ENCODE measurements around the gene PALLD.
"Not testable (repeated sequence)": the region's sequence is repeated elsewhere in the genome, so short reads cannot be mapped to it uniquely, and the experiment has no call there.

Gene PALLD

GRCh38 chr4:168931215-168931650 lies 434.4 kb downstream of the PALLD start:
- DNase-seq (ENCODE audit: low read depth in 4 of 4, low spot score in 1 of 4) = no peak

DNA sequence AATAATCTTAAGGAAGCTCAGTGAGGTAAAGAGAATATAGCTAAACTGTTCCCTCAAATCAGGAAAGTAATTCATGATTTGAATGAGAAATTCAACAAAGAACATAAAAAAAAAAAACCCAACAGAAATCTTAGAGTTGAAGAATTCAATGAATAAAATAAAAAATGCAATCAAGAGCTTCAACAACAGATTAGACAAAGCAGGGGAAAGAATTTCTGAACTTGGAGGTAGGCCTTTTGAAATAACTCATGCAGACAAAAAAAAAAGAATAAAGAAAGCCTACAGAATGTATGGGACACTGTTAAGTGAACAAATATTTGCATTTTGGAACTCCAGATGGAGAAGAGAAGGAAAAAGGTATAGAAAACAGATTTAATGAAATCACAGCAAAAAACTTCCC lies 435.3 kb downstream of the PALLD start:
- no peak for DNase-seq (ENCODE audit: low read depth in 4 of 4, low spot score in 1 of 4)

GRCh38 chr4:168933423-168933822 lies 436.6 kb downstream of the PALLD start:
- no peak for DNase-seq (ENCODE audit: low read depth in 4 of 4, low spot score in 1 of 4)

DNA sequence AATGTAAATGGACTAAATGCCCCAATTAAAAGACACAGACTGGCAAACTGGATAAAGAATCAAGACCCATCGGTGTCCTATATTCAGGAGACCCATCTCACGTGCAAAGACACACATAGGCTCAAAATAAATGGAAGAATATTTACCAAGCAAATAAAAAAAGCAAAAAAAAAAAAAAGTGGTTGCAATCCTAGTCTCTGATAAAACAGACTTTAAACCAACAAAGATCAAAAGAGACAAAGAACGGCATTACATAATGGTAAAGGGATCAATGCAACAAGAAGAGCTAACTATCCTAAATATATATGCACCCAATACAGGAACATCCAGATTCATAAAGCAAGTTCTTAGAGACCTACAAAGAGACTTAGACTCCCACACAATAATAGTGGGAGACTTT lies 440.6 kb downstream of the PALLD start:
- not testable (repeated sequence) for DNase-seq (ENCODE audit: low read depth in 4 of 4, low spot score in 1 of 4)

GRCh38 chr4:168942985-168943384 lies 446.1 kb downstream of the PALLD start:
- no peak for DNase-seq (ENCODE audit: low read depth in 4 of 4, low spot score in 1 of 4)

DNA sequence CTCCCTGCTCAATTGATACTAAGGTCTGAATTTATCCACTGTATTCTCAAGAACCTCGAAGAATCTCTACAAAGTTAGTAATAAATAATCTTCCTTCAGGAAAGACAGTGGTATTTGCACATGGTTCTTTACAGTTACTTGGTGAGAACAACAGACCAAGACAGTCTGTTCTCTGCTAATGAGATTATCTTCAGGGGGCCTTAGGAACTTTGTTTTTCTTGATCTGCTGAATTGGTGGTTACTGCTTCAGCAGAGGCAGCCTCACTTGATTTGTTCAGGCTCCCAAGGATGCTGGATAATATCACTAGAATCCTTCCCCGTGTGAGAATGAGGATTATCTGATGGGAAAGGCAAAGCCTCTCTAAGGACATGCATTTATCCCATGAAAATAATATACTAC lies 448.4 kb downstream of the PALLD start:
- no peak for DNase-seq (ENCODE audit: low read depth in 4 of 4, low spot score in 1 of 4)

DNA sequence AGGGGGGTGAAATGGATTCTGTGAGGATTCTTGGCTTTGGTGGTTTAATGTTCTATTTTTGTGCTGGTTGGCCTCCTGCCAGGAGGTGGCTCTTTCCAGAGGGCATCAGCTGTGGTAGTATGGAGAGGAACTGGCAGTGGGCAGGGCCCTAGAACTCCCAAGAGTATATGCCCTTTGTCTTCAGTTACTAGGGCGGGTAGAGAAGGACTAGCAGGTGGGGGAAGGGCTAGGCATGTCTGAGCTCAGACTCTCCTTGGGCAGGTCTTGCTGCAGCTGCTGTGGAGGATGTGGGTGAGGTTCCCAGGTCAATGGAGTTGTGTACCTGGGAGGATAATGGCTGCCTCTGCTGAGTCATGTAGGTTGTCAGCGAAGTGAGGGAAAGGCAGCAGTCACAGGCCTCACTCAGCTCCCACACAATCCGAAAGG lies 456.0 kb downstream of the PALLD start:
- not testable (repeated sequence) for DNase-seq (ENCODE audit: low read depth in 4 of 4, low spot score in 1 of 4)

GRCh38 chr4:168955674-168956073 lies 458.8 kb downstream of the PALLD start:
- no peak for DNase-seq (ENCODE audit: low read depth in 4 of 4, low spot score in 1 of 4)

DNA sequence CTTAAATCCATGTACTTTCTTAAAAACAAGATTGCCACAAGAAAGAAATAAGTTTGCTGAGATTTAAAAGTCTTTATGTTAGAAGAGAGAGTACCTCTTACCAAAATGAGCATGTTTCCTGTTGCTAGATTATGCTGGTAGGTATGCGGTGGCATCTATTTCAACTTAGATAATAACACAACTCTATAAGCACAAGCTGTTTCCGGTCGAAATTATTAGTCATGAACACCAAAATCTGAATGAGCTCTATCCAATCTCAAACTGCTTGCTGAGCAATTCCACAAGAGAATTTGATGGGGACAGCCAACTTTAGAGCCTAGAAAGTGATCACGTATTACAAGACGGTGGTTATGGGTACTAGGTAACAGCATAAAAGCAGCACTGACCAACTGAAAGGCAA lies 463.9 kb downstream of the PALLD start:
- no peak for DNase-seq (ENCODE audit: low read depth in 4 of 4, low spot score in 1 of 4)

DNA sequence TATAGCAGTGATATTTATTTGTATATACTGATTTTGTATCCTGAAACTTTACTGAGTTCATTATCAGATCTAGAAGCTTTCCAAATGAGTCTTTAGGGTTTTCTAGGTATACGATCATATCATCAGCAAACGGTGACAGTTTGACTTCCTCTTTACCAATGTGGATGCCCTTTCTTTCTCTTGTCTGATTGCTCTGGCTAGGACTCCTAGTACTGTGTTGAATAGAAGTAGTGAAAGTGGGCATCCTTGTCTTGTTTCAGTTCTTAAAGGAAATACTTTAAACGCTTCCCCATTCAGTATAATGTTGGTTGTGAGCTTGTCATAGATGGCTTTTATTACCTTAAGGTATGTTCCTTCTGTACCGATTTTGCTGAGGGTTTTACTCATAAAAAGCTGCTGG lies 475.7 kb downstream of the PALLD start:
- DNase-seq (ENCODE audit: low read depth in 4 of 4, low spot score in 1 of 4) = no peak
